Endothelial cell of umbilical vein (primary cell): ENCODE results near the gene C3orf20. TPM values are rescaled to one million over a fixed set of nuclear protein-coding genes. Genes with fewer than 3 reads are reported as not detected.

Experiments used
- BruUV-seq: library from RNA; stranded (reverse); fragments of 400-500 nt; replicated peaks from 2 replicates; lab custom pipeline; 2021; lab: Mats Ljungman, UMichigan
- CTCF ChIA-PET: fragments of 300-600, 350-600 bp; sonication (Branson Sonifier 250); formaldehyde crosslinking; loops from one replicate; lab custom pipeline; 2021; ENCODE audit warnings: antibody characterized with exemption, inconsistent platforms; lab: Charles Lee
- POLR2A ChIA-PET: fragments of 300-600, 350-600 bp; sonication (Branson Sonifier 250); formaldehyde crosslinking; loops from one replicate; lab custom pipeline; 2021; ENCODE audit warnings: antibody characterized with exemption, inconsistent platforms; lab: Charles Lee
- DNase-seq: peaks from one replicate; pipeline ENCODE4 v3.0.0-alpha.2; 2011; ENCODE audit warnings: low read depth, low spot score
- FAIRE-seq: peaks from 2 replicates; lab custom pipeline; 2011; peaks lifted over from hg19 to GRCh38; lab: Jason Lieb, UNC
- H2AFZ ChIP-seq: 2 replicates; pipeline ENCODE4 v1.6.0; 2012; ENCODE audit warnings: low read depth, low read length, control low read depth, inconsistent platforms
- H3K27ac ChIP-seq: 2 replicates; pipeline ENCODE4 v1.5.1; 2011; ENCODE audit warnings: low read depth, mild to moderate bottlenecking, control low read depth, low read length, moderate library complexity; ENCODE audit not compliant: insufficient read depth
- H3K27me3 ChIP-seq, 2 experiments: 2 replicates each; pipeline versions ENCODE4 v1.6.0 to v1.6.1; 2011; ENCODE audit warnings: low read length in 2 of 2, mixed read lengths in 1 of 2; ENCODE audit not compliant: control insufficient read depth in 2 of 2, insufficient read depth in 2 of 2
- H3K36me3 ChIP-seq, 2 experiments: 2 replicates in 1 of 2; 3 replicates in 1 of 2; pipeline ENCODE4 v1.5.1; 2011; ENCODE audit warnings: low read length in 2 of 2, mild to moderate bottlenecking in 1 of 2, moderate library complexity in 1 of 2; ENCODE audit not compliant: control insufficient read depth in 2 of 2, insufficient read depth in 2 of 2; ENCODE audit errors: extremely low read depth in 1 of 2
- H3K4me1 ChIP-seq: 3 replicates; pipeline ENCODE4 v1.5.1; 2011; ENCODE audit warnings: mild to moderate bottlenecking, low read length; ENCODE audit not compliant: control insufficient read depth, insufficient read depth; ENCODE audit errors: extremely low read depth
- H3K4me2 ChIP-seq: 2 replicates; pipeline ENCODE4 v1.6.1; 2011; ENCODE audit warnings: low read length, control low read depth, mixed read lengths; ENCODE audit not compliant: insufficient read depth
- H3K4me3 ChIP-seq, 3 experiments: fragments of 200-600 bp in 1 of 3; sonication (generic), shearing (Covaris generic) in 1 of 3; replicated peaks in 1 of 3; 2 replicates each; pipeline ENCODE4 v1.5.1; 2011 to 2016; ENCODE audit warnings: control low read depth in 3 of 3, low read length in 3 of 3, mild to moderate bottlenecking in 2 of 3, inconsistent platforms in 1 of 3, low read depth in 1 of 3, moderate library complexity in 1 of 3; ENCODE audit not compliant: insufficient read depth in 1 of 3
- H3K79me2 ChIP-seq: 2 replicates; pipeline ENCODE4 v1.6.0; 2012; ENCODE audit warnings: low read length, inconsistent platforms; ENCODE audit not compliant: control insufficient read depth, insufficient read depth
- H3K9ac ChIP-seq: replicated peaks from 2 replicates; pipeline ENCODE3; 2011; ENCODE audit warnings: low read length, control low read depth; ENCODE audit not compliant: insufficient read depth; ENCODE audit errors: extremely low read depth
- H3K9me1 ChIP-seq: replicated peaks from 3 replicates; pipeline ENCODE4 v1.6.0; 2011; ENCODE audit warnings: mild to moderate bottlenecking, low read length; ENCODE audit not compliant: control insufficient read depth, insufficient read depth; ENCODE audit errors: extremely low read depth
- H3K9me3 ChIP-seq: replicated peaks from 2 replicates; pipeline ENCODE4 v1.5.1; 2012; ENCODE audit warnings: low read length, inconsistent platforms; ENCODE audit not compliant: control insufficient read depth, insufficient read depth
- H4K20me1 ChIP-seq: replicated peaks from 2 replicates; pipeline ENCODE3; 2011; ENCODE audit warnings: mild to moderate bottlenecking, low read length; ENCODE audit not compliant: control insufficient read depth, insufficient read depth; ENCODE audit errors: extremely low read depth
- FOS ChIP-seq: IDR thresholded peaks from 2 replicates; pipeline ENCODE4 v1.6.1; 2011; ENCODE audit warnings: mild to moderate bottlenecking, low read length, moderate library complexity, borderline replicate concordance; ENCODE audit not compliant: insufficient read depth
- GATA2 ChIP-seq: IDR thresholded peaks from 2 replicates; pipeline ENCODE4 v1.7.0; 2011; ENCODE audit warnings: low read depth, mild to moderate bottlenecking, moderate library complexity, mixed read lengths, low read length; ENCODE audit not compliant: insufficient read length, insufficient read depth
- JUN ChIP-seq: IDR thresholded peaks from 2 replicates; pipeline ENCODE4 v1.6.1; 2011; ENCODE audit warnings: borderline replicate concordance, low read depth; ENCODE audit not compliant: insufficient read length, insufficient read depth
- POLR2A ChIP-seq: IDR thresholded peaks from 2 replicates; pipeline ENCODE4 v1.6.1; 2012; ENCODE audit warnings: low read depth, mild to moderate bottlenecking, control low read depth, low read length
- dilution Hi-C: fragments of 300-500 bp; cut with MboI; formaldehyde crosslinking; loops from one replicate; pipeline ENCODE4 v1.15.0; 2019; ENCODE audit warnings: low sequenced_read_pairs; ENCODE audit not compliant: extremely low pct_ligation_motif_present
- intact Hi-C: fragments of 100-400 bp; cut with micrococcal nuclease; formaldehyde crosslinking; loops from one replicate; pipeline ENCODE4 v1.10.0; 2022
- polyA plus RNA-seq, 4 experiments: library from polyadenylated mRNA; depleted of rRNA in 3 of 4; stranded (reverse) in 3 of 4; unstranded in 1 of 4; fragments of >200 nt; gene quantifications; 2 replicates each; pipeline versions ENCODE4 v1.2.1 to v1.2.3, GENCODE V29; 2011 to 2012; ENCODE audit warnings: missing spikeins in 1 of 4
- total RNA-seq: library from RNA; stranded (reverse); gene quantifications from 2 replicates; pipeline ENCODE4 v1.2.3, GENCODE V29; 2021
- TF ChIP-seq, protein P1 (sequence below), 2 donors: IDR thresholded peaks; 1 replicate in 1 of 2; 2 replicates in 1 of 2; pipeline ENCODE4 v1.5.1; 2011; ENCODE audit warnings: low read length in 2 of 2, mild to moderate bottlenecking in 2 of 2, moderate library complexity in 2 of 2, control low read depth in 1 of 2, inconsistent platforms in 1 of 2, low read depth in 1 of 2; ENCODE audit not compliant: insufficient read depth in 1 of 2; ENCODE audit errors: extremely low read depth in 1 of 2

The C3orf20 gene
- total and polyA plus RNA-seq, 2 donors (not counting 3 experiments of a cell fraction or from before 2014, with no cell fraction given): not detected

DNA sequence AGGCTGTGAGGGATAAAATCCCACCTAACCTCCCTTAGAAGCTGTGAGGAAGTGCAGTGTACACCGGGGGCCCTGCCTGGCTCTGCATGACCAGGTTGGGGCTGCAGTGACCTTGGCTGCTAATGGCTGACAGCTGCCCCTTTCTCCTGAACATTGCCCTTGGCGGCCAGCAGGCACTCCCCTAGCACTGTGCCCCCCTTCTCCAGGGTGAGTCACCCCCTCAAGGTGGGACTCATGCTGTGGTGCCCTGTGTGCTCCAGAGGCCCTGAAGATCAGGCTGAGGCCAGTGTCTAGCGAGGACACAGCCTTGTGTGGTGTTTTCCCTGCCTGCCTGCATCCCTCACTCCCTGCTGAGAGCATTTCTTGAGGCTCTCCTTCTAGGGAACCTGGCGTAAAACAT is 122.8 kb downstream of the C3orf20 start:
- TF ChIP-seq, protein P1, sequence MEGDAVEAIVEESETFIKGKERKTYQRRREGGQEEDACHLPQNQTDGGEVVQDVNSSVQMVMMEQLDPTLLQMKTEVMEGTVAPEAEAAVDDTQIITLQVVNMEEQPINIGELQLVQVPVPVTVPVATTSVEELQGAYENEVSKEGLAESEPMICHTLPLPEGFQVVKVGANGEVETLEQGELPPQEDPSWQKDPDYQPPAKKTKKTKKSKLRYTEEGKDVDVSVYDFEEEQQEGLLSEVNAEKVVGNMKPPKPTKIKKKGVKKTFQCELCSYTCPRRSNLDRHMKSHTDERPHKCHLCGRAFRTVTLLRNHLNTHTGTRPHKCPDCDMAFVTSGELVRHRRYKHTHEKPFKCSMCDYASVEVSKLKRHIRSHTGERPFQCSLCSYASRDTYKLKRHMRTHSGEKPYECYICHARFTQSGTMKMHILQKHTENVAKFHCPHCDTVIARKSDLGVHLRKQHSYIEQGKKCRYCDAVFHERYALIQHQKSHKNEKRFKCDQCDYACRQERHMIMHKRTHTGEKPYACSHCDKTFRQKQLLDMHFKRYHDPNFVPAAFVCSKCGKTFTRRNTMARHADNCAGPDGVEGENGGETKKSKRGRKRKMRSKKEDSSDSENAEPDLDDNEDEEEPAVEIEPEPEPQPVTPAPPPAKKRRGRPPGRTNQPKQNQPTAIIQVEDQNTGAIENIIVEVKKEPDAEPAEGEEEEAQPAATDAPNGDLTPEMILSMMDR (IDR thresholded peaks at IDR 0.05; ENCODE audit: extremely low read depth in 1 of 2, insufficient read depth in 1 of 2, low read depth in 1 of 2, low read length in 2 of 2): no peak
- TF ChIP-seq FOS (no peak), GATA2 (no peak), JUN (no peak), POLR2A (no peak)
- dilution Hi-C loops: no loop called here
- no peaks in the 10 kb centered on the region for H3K9me1 ChIP-seq
- no peak for DNase-seq
- H3K79me2 ChIP-seq: no peaks in the 10 kb centered on the region
- no peak overlapping the region for H3K9ac ChIP-seq
- no peaks in the 10 kb centered on the region for H3K9me3 ChIP-seq
- no peaks in the 10 kb centered on the region for H3K27me3 ChIP-seq
- no peak overlapping the region for H2AFZ ChIP-seq
- BruUV-seq: no TSS peak
- H3K4me1 ChIP-seq: peaks cover 2% of the 10 kb centered on the region
- FAIRE-seq: no peak
- H3K4me3 ChIP-seq: no peak overlapping the region
- no peak overlapping the region for H3K4me2 ChIP-seq
- H4K20me1 ChIP-seq: no peaks in the 10 kb centered on the region
- ChIA-PET POLR2A (no interaction called here), CTCF (interaction anchor here (0.6 to 2.3 kb wide), 3 partner anchors 10 to 123 kb away, joined by 3 to 11 read pairs (median 4); no protein-coding TSS in a partner anchor)
- H3K27ac ChIP-seq: no peak overlapping the region
- intact Hi-C loops: no loop called here
- H3K36me3 ChIP-seq: no peaks in the 10 kb centered on the region

DNA sequence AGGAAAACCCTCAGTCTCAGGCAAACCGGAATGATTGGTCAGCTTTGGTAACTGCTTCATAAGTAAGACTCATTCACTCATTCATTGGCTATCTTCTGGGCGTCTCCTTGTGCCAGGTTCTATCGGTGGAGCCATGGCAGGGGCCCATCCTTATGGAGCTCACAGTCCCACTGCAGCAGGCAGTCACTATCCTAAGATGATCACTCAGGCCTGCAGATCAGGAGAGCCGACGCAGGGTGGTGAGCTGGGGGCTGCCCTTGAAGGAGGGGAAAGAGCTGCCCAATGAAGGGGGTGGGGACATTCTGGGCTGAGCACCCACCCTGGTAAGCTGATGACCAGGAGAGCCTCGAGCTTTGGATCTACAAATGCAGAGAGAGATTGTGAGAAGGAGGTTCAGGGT is 123.3 kb downstream of the C3orf20 start:
- Histone ChIP-seq H3K4me3 (no peak overlapping the region), H2AFZ (no peak overlapping the region), H3K36me3 (no peaks in the 10 kb centered on the region), H3K4me2 (no peak overlapping the region), H3K27me3 (no peaks in the 10 kb centered on the region), H4K20me1 (no peaks in the 10 kb centered on the region), H3K4me1 (peaks cover 6% of the 10 kb centered on the region), H3K79me2 (no peaks in the 10 kb centered on the region), H3K9me1 (no peaks in the 10 kb centered on the region), H3K27ac (no peak overlapping the region), H3K9me3 (no peaks in the 10 kb centered on the region), H3K9ac (no peak overlapping the region)
- ChIA-PET POLR2A (no interaction called here), CTCF (interaction anchor here (0.6 to 2.3 kb wide), 4 partner anchors 10 to 123 kb away, joined by 3 to 11 read pairs (median 4); no protein-coding TSS in a partner anchor)
- TF ChIP-seq, protein P1 (IDR thresholded peaks at IDR 0.05; ENCODE audit: extremely low read depth in 1 of 2, insufficient read depth in 1 of 2, low read depth in 1 of 2, low read length in 2 of 2): no peak
- TF ChIP-seq GATA2: no peak
- DNase-seq (no peak), FAIRE-seq (no peak)
- intact Hi-C loops (no loop called here), dilution Hi-C loops (no loop called here)
- no TSS peak for BruUV-seq
